SK-N-MC (cell line): Measurements from ENCODE around the gene HDAC8.
"Not testable (repeated sequence)": the region's sequence is repeated elsewhere in the genome, so short reads cannot be mapped to it uniquely, and the experiment has no call there.

Experiments used
- DNase-seq: peaks from one replicate; pipeline ENCODE4 v3.0.0-alpha.2; 2011; ENCODE audit warnings: low read depth, low spot score
- H3K27ac ChIP-seq: fragments of 200-600 bp; sonication (generic); 2 replicates; pipeline ENCODE4 v1.5.1; 2016; ENCODE audit warnings: mixed run types
- H3K36me3 ChIP-seq: fragments of 200-600 bp; sonication (generic); 2 replicates; pipeline ENCODE4 v1.6.1; 2017; ENCODE audit warnings: antibody characterized with exemption, low read length, mixed read lengths; ENCODE audit not compliant: insufficient read depth
- H3K4me3 ChIP-seq: fragments of 200-600 bp; sonication (generic); 2 replicates; pipeline ENCODE4 v1.5.1; 2016
- H3K9ac ChIP-seq: fragments of 200-600 bp; sonication (generic); 2 replicates; pipeline ENCODE4 v1.8.0; 2017; ENCODE audit warnings: mixed run types, mixed read lengths; ENCODE audit not compliant: insufficient read length
- H3K9me3 ChIP-seq: fragments of 200-600 bp; sonication (generic); 2 replicates; pipeline ENCODE4 v1.6.1; 2017; ENCODE audit warnings: low read depth, mild to moderate bottlenecking, antibody characterized with exemption, low read length, moderate library complexity, mixed read lengths
- EZH2 ChIP-seq: fragments of 200-600 bp; sonication (generic); IDR thresholded peaks from one replicate; pipeline ENCODE4 v1.6.1; 2017; ENCODE audit warnings: antibody characterized with exemption
- FOXP2 ChIP-seq: optimal IDR thresholded peaks from 2 replicates; pipeline ENCODE3; 2011; ENCODE audit warnings: mild to moderate bottlenecking, moderate library complexity; ENCODE audit not compliant: insufficient read depth; ENCODE audit errors: extremely low read length, control extremely low read depth
- POLR2AphosphoS5 ChIP-seq: IDR thresholded peaks from 2 replicates; pipeline ENCODE4 v1.6.1; 2012; ENCODE audit warnings: mild to moderate bottlenecking, low read depth, low read length, borderline replicate concordance

The HDAC8 gene

DNA sequence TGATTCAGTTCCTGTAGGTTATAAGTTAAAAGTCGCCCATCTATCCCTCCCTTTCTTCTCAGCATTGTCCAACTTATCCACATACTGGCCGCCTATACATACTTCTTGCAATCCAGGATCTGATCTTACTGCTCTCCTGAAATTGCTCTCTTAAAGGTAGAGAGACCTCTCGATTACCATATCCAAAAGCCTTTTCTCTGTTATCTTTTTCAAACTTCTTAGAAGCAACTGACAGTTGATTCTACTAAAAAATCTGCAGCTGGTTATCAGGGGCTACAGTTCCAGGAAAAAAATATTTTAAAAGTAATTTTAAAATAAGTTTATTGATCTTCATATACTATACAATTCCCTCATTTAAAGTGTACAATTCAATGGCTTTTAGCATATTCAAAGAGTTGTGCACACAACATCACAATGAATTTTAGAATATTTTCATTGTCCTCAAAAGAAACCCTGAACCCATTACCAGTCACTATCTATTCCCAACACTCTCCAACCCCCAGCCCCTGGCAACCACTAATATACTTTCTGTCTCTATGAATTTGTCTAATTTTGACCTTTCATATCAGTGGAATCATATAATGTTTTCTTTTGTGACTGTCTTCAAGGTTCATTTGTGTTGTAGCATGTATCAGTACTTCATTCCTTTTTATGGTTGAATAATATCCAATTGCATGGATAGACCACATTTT, 102.0 kb downstream of the HDAC8 start:
- DNase-seq, result no peak
- no peak for TF ChIP-seq POLR2AphosphoS5
- TF ChIP-seq EZH2, result no peak
- no peak for TF ChIP-seq FOXP2
- H3K9ac ChIP-seq, result no peak overlapping the region
- no peak overlapping the region for H3K4me3 ChIP-seq
- no peak overlapping the region for H3K27ac ChIP-seq
- H3K9me3 ChIP-seq, result no peaks in the 10 kb centered on the region
- no peaks in the 10 kb centered on the region for H3K36me3 ChIP-seq

GRCh38 chrX:72470117-72470516, 102.5 kb downstream of the HDAC8 start:
- no peak for DNase-seq
- Histone ChIP-seq H3K4me3 (no peak overlapping the region), H3K9ac (no peak overlapping the region), H3K36me3 (no peaks in the 10 kb centered on the region), H3K27ac (no peak overlapping the region), H3K9me3 (no peaks in the 10 kb centered on the region)
- no peak for TF ChIP-seq EZH2
- TF ChIP-seq POLR2AphosphoS5, result no peak
- TF ChIP-seq FOXP2, result no peak

DNA sequence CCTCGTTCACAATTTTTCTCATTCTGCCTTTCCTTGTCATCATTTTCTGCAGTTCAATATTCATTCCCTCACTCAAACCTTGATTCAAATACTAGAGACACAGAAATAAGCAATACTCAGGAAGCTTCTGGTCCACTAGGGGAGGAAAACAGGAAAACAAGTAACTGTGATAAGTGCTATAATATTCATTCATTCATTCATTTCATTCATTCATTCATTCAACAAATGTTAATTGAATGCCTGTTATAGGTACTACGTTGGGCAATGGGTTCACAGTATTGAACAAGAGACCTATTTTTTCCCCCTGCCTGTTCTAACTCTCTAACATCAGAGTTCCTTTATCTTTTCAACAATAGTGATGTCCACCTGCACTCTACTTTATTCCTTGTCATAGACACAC, 104.0 kb downstream of the HDAC8 start:
- TF ChIP-seq FOXP2 (no peak), EZH2 (no peak), POLR2AphosphoS5 (no peak)
- no peak overlapping the region for H3K9ac ChIP-seq
- H3K4me3 ChIP-seq, result no peak overlapping the region
- no peaks in the 10 kb centered on the region for H3K9me3 ChIP-seq
- DNase-seq, result no peak
- H3K36me3 ChIP-seq, result no peaks in the 10 kb centered on the region
- H3K27ac ChIP-seq, result no peak overlapping the region

DNA sequence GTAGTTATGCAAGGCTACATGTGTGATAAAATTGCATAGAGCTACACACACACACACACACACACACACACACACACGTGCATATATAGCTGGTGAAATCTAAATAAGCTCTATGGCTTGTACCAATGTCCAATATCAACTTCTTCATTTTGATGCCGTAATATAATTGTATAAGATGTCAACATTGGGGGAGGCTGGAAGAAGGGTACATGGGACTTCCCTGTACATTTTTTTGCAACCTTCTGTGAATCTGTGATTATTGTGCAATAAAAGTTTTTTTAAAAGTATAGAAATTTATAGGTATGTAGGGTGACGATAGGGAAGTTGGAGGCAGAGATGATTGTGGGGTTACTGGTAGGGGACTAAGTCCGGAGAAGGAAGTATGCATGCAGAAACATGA, 105.5 kb downstream of the HDAC8 start:
- Histone ChIP-seq H3K9me3 (no peaks in the 10 kb centered on the region), H3K9ac (no peak overlapping the region), H3K4me3 (no peak overlapping the region), H3K27ac (no peak overlapping the region), H3K36me3 (no peaks in the 10 kb centered on the region)
- TF ChIP-seq POLR2AphosphoS5, result no peak
- TF ChIP-seq EZH2, result no peak
- TF ChIP-seq FOXP2, result no peak
- DNase-seq, result no peak

DNA sequence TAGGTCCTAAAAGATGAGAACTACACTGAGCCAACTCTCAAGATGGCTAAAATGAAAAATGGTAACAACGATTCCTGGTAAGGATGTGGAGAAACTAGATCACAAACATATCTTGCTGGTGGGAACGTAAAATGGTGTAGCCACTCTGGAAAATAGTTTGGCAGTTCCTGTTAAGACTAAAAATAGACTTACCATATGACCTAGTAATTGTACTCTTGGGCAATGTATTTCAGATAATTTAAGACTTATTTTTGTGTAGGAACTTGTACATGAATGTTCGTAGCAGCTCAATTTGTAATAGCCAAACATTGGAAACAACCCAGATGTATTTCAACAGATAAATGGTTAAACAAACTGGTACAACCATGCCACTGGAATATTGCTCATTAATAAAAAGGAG, 106.2 kb downstream of the HDAC8 start:
- Histone ChIP-seq H3K9ac (no peak overlapping the region), H3K36me3 (no peaks in the 10 kb centered on the region), H3K4me3 (no peak overlapping the region), H3K27ac (no peak overlapping the region), H3K9me3 (no peaks in the 10 kb centered on the region)
- DNase-seq, result no peak
- TF ChIP-seq POLR2AphosphoS5, result no peak
- TF ChIP-seq EZH2, result no peak
- no peak for TF ChIP-seq FOXP2

DNA sequence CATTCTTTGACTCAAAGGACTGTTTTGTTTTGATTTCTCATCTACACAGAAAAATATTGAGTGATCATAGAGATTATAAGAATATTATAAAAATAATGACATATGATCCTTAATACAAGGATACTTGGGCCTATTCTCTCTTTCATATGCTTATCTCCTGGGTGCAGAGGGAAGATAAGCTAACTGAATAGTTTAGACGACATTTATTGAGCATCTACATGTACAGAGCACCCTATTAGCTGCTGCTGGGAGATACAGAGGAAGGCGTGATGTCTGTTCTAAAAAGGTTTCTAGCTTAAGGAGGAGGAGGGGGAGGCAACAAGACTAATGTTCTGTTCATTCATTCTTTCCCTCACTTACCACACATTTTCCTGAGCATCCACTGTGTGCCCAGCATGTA, 106.8 kb downstream of the HDAC8 start:
- TF ChIP-seq EZH2, result no peak
- TF ChIP-seq POLR2AphosphoS5, result no peak
- TF ChIP-seq FOXP2, result no peak

DNA sequence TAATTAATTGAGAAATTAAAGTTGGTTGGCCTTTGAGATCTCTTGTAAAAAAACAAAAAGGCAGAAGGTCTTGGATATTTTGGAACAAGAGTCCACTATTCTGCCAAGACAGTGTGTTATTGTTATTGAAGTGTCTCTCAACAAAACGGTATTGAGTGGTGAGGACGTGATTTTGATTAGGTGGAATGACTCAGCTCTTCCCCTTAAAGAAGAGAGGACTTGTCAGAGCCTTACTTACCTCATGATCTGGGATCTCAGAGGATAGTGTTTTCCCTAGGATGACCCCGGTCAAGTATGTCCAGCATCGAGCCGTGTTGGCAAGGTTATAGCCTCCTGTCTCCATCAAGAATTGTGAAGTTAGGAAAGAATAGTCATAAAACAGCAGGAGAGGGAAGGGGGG, 110.9 kb downstream of the HDAC8 start:
- H3K9ac ChIP-seq, result no peak overlapping the region
- TF ChIP-seq POLR2AphosphoS5 (no peak), EZH2 (no peak), FOXP2 (no peak)
- no peak overlapping the region for H3K4me3 ChIP-seq
- H3K9me3 ChIP-seq, result no peaks in the 10 kb centered on the region
- H3K36me3 ChIP-seq, result no peaks in the 10 kb centered on the region
- no peak for DNase-seq
- H3K27ac ChIP-seq, result no peak overlapping the region

More for the DNA sequence above, 106.8 kb downstream of the HDAC8 start:
- no peak for DNase-seq
- H3K9ac ChIP-seq, result no peak overlapping the region
- H3K36me3 ChIP-seq, result no peaks in the 10 kb centered on the region
- no peak overlapping the region for H3K27ac ChIP-seq
- no peak overlapping the region for H3K4me3 ChIP-seq
- no peaks in the 10 kb centered on the region for H3K9me3 ChIP-seq

DNA sequence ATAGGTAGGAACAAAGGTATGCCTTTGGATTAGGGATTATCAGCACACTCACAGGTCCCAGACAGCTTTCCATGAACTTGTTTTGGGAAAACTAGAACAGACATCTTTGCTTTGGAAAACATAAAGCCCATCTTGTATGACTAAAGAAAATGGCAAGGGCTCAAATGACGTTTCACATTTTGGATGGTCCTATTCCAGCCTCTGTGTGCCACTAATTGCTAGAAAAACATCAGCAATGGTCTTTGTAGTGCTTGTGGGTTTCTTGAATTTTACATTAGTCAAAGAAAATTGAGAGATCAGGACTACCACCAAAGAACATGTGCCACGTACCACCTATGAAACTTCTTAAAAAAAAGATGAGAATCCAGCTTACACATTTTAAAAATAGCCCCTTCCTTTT, 111.4 kb downstream of the HDAC8 start:
- no peaks in the 10 kb centered on the region for H3K36me3 ChIP-seq
- no peak overlapping the region for H3K27ac ChIP-seq
- TF ChIP-seq POLR2AphosphoS5 (no peak), EZH2 (no peak), FOXP2 (no peak)
- no peak overlapping the region for H3K9ac ChIP-seq
- H3K4me3 ChIP-seq, result no peak overlapping the region
- no peaks in the 10 kb centered on the region for H3K9me3 ChIP-seq
- no peak for DNase-seq

GRCh38 chrX:72460715-72461114, 111.9 kb downstream of the HDAC8 start:
- Histone ChIP-seq H3K27ac (no peak overlapping the region), H3K4me3 (no peak overlapping the region), H3K9ac (no peak overlapping the region), H3K9me3 (no peaks in the 10 kb centered on the region), H3K36me3 (no peaks in the 10 kb centered on the region)
- TF ChIP-seq FOXP2, result no peak
- TF ChIP-seq EZH2, result no peak
- no peak for TF ChIP-seq POLR2AphosphoS5
- no peak for DNase-seq

GRCh38 chrX:72449034-72449433, 123.6 kb downstream of the HDAC8 start:
- not testable (repeated sequence) for H3K27ac ChIP-seq, DNase-seq, H3K9me3 ChIP-seq, H3K9ac ChIP-seq, H3K36me3 ChIP-seq, H3K4me3 ChIP-seq

- not testable (repeated sequence) for DNase-seq
Measured at GRCh38 chrX:72440764-72441163, 131.9 kb downstream of the HDAC8 start.

More at GRCh38 chrX:72440764-72441163, 131.9 kb downstream of the HDAC8 start:
- not testable (repeated sequence) for H3K27ac ChIP-seq, H3K4me3 ChIP-seq, H3K36me3 ChIP-seq, H3K9me3 ChIP-seq, H3K9ac ChIP-seq
